PC-3 (cell line): ENCODE data around the gene EMP2. TPM values are rescaled to one million over a fixed set of nuclear protein-coding genes. Genes with fewer than 3 reads are reported as not detected.

Experiments
- ATAC-seq: fragments of 200-7000 bp; cut with Tn5 transposase; 2 replicates; pipeline ENCODE4 v1.9.1; 2020; ENCODE audit warnings: mild to moderate bottlenecking, moderate library complexity
- BruUV-seq: library from RNA; stranded (reverse); fragments of 400-500 nt; replicated peaks from 2 replicates; lab custom pipeline; 2021; lab: Mats Ljungman, UMichigan
- CTCF ChIA-PET: fragments of 300-600 bp; sonication (Branson Sonifier 250); formaldehyde crosslinking; loops from one replicate; lab custom pipeline; 2022; ENCODE audit warnings: antibody characterized with exemption; lab: Charles Lee
- POLR2A ChIA-PET: fragments of 300-600 bp; sonication (Branson Sonifier 250); formaldehyde crosslinking; loops from one replicate; lab custom pipeline; 2022; ENCODE audit warnings: antibody characterized with exemption; ENCODE audit not compliant: unreplicated experiment; lab: Charles Lee
- DNase-seq: peaks from one replicate; pipeline ENCODE4 v3.0.0-alpha.2; 2015
- H2AFZ ChIP-seq: fragments of 300-600 bp; sonication (generic); 2 replicates; pipeline ENCODE4 v1.6.0; 2016; ENCODE audit warnings: antibody characterized with exemption, low read length
- H3F3A ChIP-seq: fragments of 300-600 bp; sonication (generic); one replicate; pipeline ENCODE4 v1.6.0; 2017; ENCODE audit warnings: antibody characterized with exemption, low read length, control low read depth, mild to moderate bottlenecking; ENCODE audit not compliant: unreplicated experiment
- H3K27ac ChIP-seq: fragments of 300-600 bp; sonication (generic); 2 replicates; pipeline ENCODE4 v1.5.1; 2016; ENCODE audit warnings: mild to moderate bottlenecking, low read length
- H3K27me3 ChIP-seq: fragments of 300-600 bp; sonication (generic); 2 replicates; pipeline ENCODE4 v1.6.1; 2016; ENCODE audit warnings: low read length, mixed read lengths
- H3K36me3 ChIP-seq: fragments of 300-600 bp; sonication (generic); 2 replicates; pipeline ENCODE4 v1.6.1; 2016; ENCODE audit warnings: low read depth, mixed run types, low read length, mixed read lengths
- H3K4me1 ChIP-seq: fragments of 300-600 bp; sonication (generic); 2 replicates; pipeline ENCODE4 v1.5.1; 2016; ENCODE audit warnings: low read length; ENCODE audit not compliant: insufficient read depth
- H3K4me2 ChIP-seq: fragments of 300-600 bp; sonication (generic); 2 replicates; pipeline ENCODE4 v1.6.0; 2016; ENCODE audit warnings: low read length
- H3K4me3 ChIP-seq: fragments of 300-600 bp; sonication (generic); 2 replicates; pipeline ENCODE4 v1.5.1; 2016; ENCODE audit warnings: mild to moderate bottlenecking, low read length, mixed read lengths
- H3K79me2 ChIP-seq: fragments of 300-600 bp; sonication (generic); 2 replicates; pipeline ENCODE4 v1.6.1; 2017; ENCODE audit warnings: low read length, mixed read lengths
- H3K9ac ChIP-seq: fragments of 300-600 bp; sonication (generic); 2 replicates; pipeline ENCODE4 v1.6.0; 2016; ENCODE audit warnings: mild to moderate bottlenecking, low read length
- H3K9me2 ChIP-seq: fragments of 300-600 bp; sonication (generic); replicated peaks from 2 replicates; pipeline ENCODE4 v1.6.1; 2016; ENCODE audit warnings: mixed run types, low read length, mixed read lengths
- H3K9me3 ChIP-seq: fragments of 300-600 bp; sonication (generic); 2 replicates; pipeline ENCODE4 v1.6.1; 2016; ENCODE audit warnings: low read length, mixed read lengths
- H4K20me1 ChIP-seq: fragments of 300-600 bp; sonication (generic); 2 replicates; pipeline ENCODE4 v1.6.1; 2016; ENCODE audit warnings: low read length, mixed read lengths
- CTCF ChIP-seq: fragments of 300-600 bp; sonication (generic); conservative IDR thresholded peaks from 2 replicates; pipeline ENCODE4 v1.5.1; 2017; ENCODE audit warnings: antibody characterized with exemption, low read depth, mild to moderate bottlenecking, low read length
- EZH2 ChIP-seq: fragments of 300-600 bp; sonication (generic); IDR thresholded peaks from one replicate; pipeline ENCODE4 v1.6.1; 2017; ENCODE audit warnings: antibody characterized with exemption, mild to moderate bottlenecking, low read length; ENCODE audit not compliant: unreplicated experiment
- EZH2phosphoT487 ChIP-seq: fragments of 300-600 bp; sonication (generic); IDR thresholded peaks from 2 replicates; pipeline ENCODE4 v1.6.1; 2018; ENCODE audit warnings: mild to moderate bottlenecking, antibody characterized with exemption, low read length, borderline replicate concordance
- intact Hi-C: fragments of 100-400 bp; cut with micrococcal nuclease; formaldehyde crosslinking; loops from 2 replicates; pipeline ENCODE4 v1.9.0; 2023
- total RNA-seq: library from RNA; depleted of rRNA; stranded (reverse); fragments of >200 nt; gene quantifications from 2 replicates; pipeline ENCODE4 v1.2.3, GENCODE V29; 2014

EMP2 gene
- total RNA-seq, 1 experiment from 2014 or later: 38.7 TPM

GRCh38 chr16:10616756-10617640 lies 36.6 kb upstream of the EMP2 start:
- H4K20me1 ChIP-seq: no peaks in the 10 kb centered on the region
- intact Hi-C loops: no loop called here
- TF ChIP-seq EZH2phosphoT487 (no peak), EZH2 (no peak), CTCF (no peak)
- CTCF ChIA-PET: no interaction called here
- no peaks in the 10 kb centered on the region for H3K27me3 ChIP-seq
- no peaks in the 10 kb centered on the region for H3K9me3 ChIP-seq
- peaks cover 18% of the 10 kb centered on the region for H3K4me1 ChIP-seq
- no peak overlapping the region for H3K27ac ChIP-seq
- peak; percentile 75 for DNase-seq
- peak overlapping the region; percentile 14 for H3K4me2 ChIP-seq
- H3K79me2 ChIP-seq: no peaks in the 10 kb centered on the region
- ATAC-seq: peak; percentile 79
- H3K9ac ChIP-seq: no peak overlapping the region
- H3K4me3 ChIP-seq: no peak overlapping the region
- no peaks in the 10 kb centered on the region for H3K36me3 ChIP-seq
- H3K9me2 ChIP-seq: no peaks in the 10 kb centered on the region
- POLR2A ChIA-PET: no interaction called here
- H2AFZ ChIP-seq: peak overlapping the region; percentile 57
- BruUV-seq: no TSS peak
- H3F3A ChIP-seq: no peaks in the 10 kb centered on the region

- no peak overlapping the region for H3K4me2 ChIP-seq
- H3K9ac ChIP-seq: no peak overlapping the region
- no peak overlapping the region for H3K4me3 ChIP-seq
- no peaks in the 10 kb centered on the region for H3K9me3 ChIP-seq
- H3K27me3 ChIP-seq: no peaks in the 10 kb centered on the region
- POLR2A ChIA-PET: no interaction called here
- DNase-seq (no peak), ATAC-seq (no peak)
- peaks cover 18% of the 10 kb centered on the region for H3K4me1 ChIP-seq
- no peaks in the 10 kb centered on the region for H3K36me3 ChIP-seq
- H4K20me1 ChIP-seq: no peaks in the 10 kb centered on the region
- intact Hi-C loops: no loop called here
- H3F3A ChIP-seq: no peaks in the 10 kb centered on the region
- no TSS peak for BruUV-seq
- TF ChIP-seq CTCF (no peak), EZH2phosphoT487 (no peak), EZH2 (no peak)
- H3K79me2 ChIP-seq: no peaks in the 10 kb centered on the region
- CTCF ChIA-PET: no interaction called here
- no peaks in the 10 kb centered on the region for H3K9me2 ChIP-seq
- no peak overlapping the region for H2AFZ ChIP-seq
- H3K27ac ChIP-seq: no peak overlapping the region
Measured at GRCh38 chr16:10616419-10616755, 36.0 kb upstream of the EMP2 start.

- no TSS peak for BruUV-seq
- DNase-seq: no peak
- H3K4me2 ChIP-seq: no peak overlapping the region
- no peaks in the 10 kb centered on the region for H3K9me2 ChIP-seq
- H3K27me3 ChIP-seq: no peaks in the 10 kb centered on the region
- no peaks in the 10 kb centered on the region for H3K36me3 ChIP-seq
- TF ChIP-seq EZH2phosphoT487: no peak
- TF ChIP-seq CTCF: no peak
- no peak for TF ChIP-seq EZH2
- intact Hi-C loops: no loop called here
- no peaks in the 10 kb centered on the region for H3K9me3 ChIP-seq
- H4K20me1 ChIP-seq: no peaks in the 10 kb centered on the region
- POLR2A ChIA-PET: no interaction called here
- H3F3A ChIP-seq: no peaks in the 10 kb centered on the region
- peaks cover 18% of the 10 kb centered on the region for H3K4me1 ChIP-seq
- H3K27ac ChIP-seq: no peak overlapping the region
- CTCF ChIA-PET: no interaction called here
- H3K9ac ChIP-seq: no peak overlapping the region
- ATAC-seq: no peak
- H3K4me3 ChIP-seq: no peak overlapping the region
- no peaks in the 10 kb centered on the region for H3K79me2 ChIP-seq
- H2AFZ ChIP-seq: no peak overlapping the region
Measured at GRCh38 chr16:10614685-10615084, 34.3 kb upstream of the EMP2 start.
